ENCODE results near the gene BRD3. TPM values are rescaled to one million over a fixed set of nuclear protein-coding genes. Genes with fewer than 3 reads are reported as not detected.

BRD3 gene
- total RNA-seq, 4 donors from 2014 or later: 10.8 to 21.5 (median 16.5) TPM

DNA sequence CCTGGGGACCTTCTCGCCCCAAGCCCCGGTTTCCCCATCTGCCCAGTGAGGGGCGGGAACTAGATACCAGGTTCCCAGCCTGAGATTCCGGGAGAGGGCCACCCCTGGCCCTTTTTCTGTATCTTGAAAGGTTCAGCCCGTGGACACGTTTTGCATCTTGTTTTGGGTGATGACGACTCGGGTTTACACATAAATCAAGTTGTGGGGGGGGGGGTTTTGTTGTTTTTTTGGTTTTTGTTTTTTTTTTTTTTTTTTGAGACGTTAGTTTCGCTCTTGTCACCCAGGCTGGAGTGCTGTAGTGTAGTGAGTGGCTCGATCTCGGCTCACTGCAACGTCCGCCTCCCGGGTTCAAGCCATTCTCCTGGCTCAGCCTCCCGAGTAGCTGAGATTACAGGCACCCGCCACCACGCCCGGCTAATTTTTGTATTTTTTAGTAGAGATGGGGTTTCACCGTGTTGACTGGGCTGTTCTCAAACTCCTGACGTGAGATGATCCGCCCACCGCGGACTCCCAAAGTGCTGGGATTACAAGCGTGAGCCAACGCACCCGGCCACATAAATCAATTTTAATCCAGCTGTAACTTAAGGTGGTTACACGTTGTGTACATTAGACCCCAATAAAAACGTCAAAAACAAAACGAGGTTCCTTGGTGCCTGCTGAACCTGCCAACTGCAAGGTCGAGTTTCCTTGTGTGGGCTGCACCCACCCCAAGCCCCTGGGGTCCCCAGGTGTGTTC is 1.1 kb upstream of the BRD3 start:
- Histone ChIP-seq H3K27ac (peak overlapping the region; percentile 89 to 99 (median 98)), H3K4me1 (peaks cover 28 to 31% of the 10 kb centered on the region in 2 donors), H3K4me3 (peak overlapping the region; percentile 60 to 89 (median 74)), H3K9me3 (no peaks in the 10 kb centered on the region), H3K27me3 (no peaks in the 10 kb centered on the region), H3K36me3 (no peaks in the 10 kb centered on the region)
- intact Hi-C loops (cut with DNase I; ENCODE audit: low total_unique reads) (loop anchor here (1.0 to 5.0 kb wide), 4 partner anchors 44 to 1893 kb away; partner anchors contain the start of genes BRD3OS, RXRA and UBAC1), in situ Hi-C loops (cut with MboI; ENCODE audit: low sequenced_read_pairs in 4 of 4) (no loop called here)
- TF ChIP-seq POLR2A (IDR thresholded peaks at IDR 0.05): peak in 1 of 2 donors; percentile 26
- TF ChIP-seq, protein P1, sequence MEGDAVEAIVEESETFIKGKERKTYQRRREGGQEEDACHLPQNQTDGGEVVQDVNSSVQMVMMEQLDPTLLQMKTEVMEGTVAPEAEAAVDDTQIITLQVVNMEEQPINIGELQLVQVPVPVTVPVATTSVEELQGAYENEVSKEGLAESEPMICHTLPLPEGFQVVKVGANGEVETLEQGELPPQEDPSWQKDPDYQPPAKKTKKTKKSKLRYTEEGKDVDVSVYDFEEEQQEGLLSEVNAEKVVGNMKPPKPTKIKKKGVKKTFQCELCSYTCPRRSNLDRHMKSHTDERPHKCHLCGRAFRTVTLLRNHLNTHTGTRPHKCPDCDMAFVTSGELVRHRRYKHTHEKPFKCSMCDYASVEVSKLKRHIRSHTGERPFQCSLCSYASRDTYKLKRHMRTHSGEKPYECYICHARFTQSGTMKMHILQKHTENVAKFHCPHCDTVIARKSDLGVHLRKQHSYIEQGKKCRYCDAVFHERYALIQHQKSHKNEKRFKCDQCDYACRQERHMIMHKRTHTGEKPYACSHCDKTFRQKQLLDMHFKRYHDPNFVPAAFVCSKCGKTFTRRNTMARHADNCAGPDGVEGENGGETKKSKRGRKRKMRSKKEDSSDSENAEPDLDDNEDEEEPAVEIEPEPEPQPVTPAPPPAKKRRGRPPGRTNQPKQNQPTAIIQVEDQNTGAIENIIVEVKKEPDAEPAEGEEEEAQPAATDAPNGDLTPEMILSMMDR (IDR thresholded peaks at IDR 0.05 in 4 of 5, conservative IDR thresholded peaks at IDR 0.05 in 1 of 5): no peak
- ATAC-seq: peak; percentile 7 to 18
- DNase-seq: no peak

DNA sequence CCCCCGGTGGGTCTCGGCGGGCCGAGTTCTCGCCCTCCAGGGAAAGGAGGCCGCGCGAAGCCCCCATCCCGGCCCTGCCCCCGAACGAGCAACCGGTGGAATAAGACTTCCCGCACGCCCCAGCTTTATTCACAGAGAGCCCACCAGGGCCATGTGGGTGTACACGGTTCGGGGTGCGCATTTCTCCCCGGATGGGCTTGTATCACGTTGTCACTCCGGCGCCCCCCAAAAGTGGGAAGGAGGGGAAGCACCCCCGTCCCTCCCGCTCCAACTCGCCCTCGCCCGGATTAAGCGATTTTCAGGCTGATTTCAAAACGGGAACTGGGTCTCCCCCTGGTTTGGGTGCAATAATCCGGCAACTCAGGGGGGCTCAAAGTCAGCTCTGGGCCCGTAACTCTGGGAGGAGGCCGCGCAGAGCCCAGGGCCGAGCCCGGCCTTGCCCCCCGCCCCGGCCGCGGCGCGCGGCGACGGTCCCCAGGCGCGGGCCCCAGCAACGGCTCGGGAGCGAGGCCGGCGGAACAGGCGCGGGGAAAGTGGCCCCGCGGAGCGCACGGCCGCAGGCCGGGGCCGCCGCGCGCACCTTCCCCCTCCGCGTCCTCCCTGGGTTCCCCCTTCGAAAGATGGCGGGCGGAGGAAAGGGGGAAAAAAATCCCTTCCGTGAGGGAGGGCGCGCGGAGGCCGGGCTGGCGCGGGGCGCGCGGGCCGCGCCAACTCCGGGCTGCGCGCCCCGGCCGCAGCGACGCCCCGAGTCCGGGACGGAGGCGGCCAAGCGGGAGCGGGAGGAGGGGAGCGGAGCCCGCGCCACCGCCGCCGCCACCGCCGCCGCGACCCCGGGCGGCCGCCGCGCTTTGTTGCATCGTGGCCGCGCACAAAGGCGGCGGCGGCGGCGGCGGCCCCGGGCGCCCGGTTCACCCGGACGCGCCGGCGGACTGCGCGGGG is 644 bp downstream of the BRD3 start:
- H3K27me3 ChIP-seq: no peaks in the 10 kb centered on the region
- H3K4me3 ChIP-seq: peak overlapping the region; percentile 60 to 78 (median 72)
- H3K9me3 ChIP-seq: no peaks in the 10 kb centered on the region
- in situ Hi-C loops (cut with MboI; ENCODE audit: low sequenced_read_pairs in 4 of 4): no loop called here
- intact Hi-C loops (cut with DNase I; ENCODE audit: low total_unique reads): loop anchor here (2.0 to 5.0 kb wide), 3 partner anchors 18 to 1895 kb away; partner anchors contain the start of genes RXRA and UBAC1
- H3K27ac ChIP-seq: peak overlapping the region; percentile 77 to 84 (median 82)
- ATAC-seq: peak; percentile 40 to 45
- no peak for TF ChIP-seq POLR2A (IDR thresholded peaks at IDR 0.05)
- TF ChIP-seq, protein P1 (IDR thresholded peaks at IDR 0.05 in 4 of 5, conservative IDR thresholded peaks at IDR 0.05 in 1 of 5): no peak
- DNase-seq: peak in 1 of 2 donors; percentile 18
- no peaks in the 10 kb centered on the region for H3K36me3 ChIP-seq
- peaks cover 45 to 48% of the 10 kb centered on the region in 2 donors for H3K4me1 ChIP-seq

DNA sequence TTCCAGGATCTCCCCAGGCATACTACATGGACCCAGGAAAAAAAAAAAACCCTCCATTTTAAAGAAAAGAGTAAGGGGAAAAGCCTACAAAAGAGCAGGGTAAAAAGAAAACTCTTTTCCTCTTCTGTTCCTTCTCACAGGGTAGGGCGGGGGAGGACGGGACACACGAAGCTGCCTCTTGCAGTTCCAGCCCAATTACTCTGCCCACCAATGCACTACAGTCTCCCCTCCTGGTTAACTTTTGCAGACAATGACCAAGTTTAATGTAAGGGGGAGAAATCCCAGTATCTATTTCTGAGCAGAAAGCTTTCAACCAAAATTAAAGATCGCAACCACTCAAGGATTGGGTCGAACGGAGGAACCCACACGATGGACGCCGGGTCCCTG is 1.3 kb downstream of the BRD3 start:
- Histone ChIP-seq H3K27me3 (no peaks in the 10 kb centered on the region), H3K9me3 (no peaks in the 10 kb centered on the region), H3K27ac (peak overlapping the region; percentile 77 to 84 (median 82)), H3K4me3 (peak overlapping the region; percentile 60 to 78 (median 72)), H3K4me1 (peaks cover 52 to 55% of the 10 kb centered on the region in 2 donors), H3K36me3 (no peaks in the 10 kb centered on the region)
- TF ChIP-seq, protein P1 (IDR thresholded peaks at IDR 0.05 in 4 of 5, conservative IDR thresholded peaks at IDR 0.05 in 1 of 5): no peak
- TF ChIP-seq POLR2A (IDR thresholded peaks at IDR 0.05): no peak
- ATAC-seq (no peak), DNase-seq (no peak)
- intact Hi-C loops (cut with DNase I; ENCODE audit: low total_unique reads): loop anchor here (2.0 to 5.0 kb wide), 3 partner anchors 18 to 1896 kb away; partner anchors contain the start of genes RXRA and UBAC1
- in situ Hi-C loops (cut with MboI; ENCODE audit: low sequenced_read_pairs in 4 of 4): no loop called here

DNA sequence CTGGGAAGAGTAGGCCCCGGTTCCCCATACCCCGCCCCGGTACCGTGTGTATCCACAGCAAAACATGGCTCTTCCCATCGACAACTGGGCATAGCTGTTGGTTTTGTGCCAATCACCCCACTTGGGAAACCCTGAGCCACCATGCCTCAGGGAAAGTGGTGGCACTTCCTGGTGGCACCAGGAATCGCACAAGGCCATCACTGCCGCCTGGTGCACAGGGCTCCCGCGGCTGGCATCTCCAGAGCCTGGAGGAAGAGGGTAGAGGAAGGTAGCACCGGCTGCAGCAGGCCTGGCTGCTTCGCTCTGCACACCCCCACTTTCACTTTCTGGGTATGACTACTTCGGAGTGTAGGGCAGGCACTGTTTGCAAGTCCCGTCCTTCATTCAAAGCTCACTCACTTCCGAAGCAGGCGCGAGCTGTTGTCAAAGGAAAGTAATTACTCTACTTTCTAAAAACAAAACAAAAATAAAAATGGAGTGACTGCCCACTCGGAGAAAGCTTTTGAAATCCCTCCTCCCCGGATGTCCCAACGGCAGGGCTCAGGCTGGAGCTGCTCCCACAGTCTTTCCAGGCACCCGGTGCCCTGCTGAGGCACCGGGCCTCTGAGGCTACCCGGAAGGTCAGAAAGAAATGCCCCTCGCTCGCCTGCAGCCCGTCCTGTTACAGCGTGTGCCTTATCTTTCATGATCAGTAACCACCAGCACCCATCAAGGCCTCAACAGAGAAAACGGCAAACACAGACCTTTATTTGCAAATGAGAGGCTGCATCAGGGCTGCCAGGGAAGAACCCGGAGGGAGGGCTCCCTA is 2.0 kb downstream of the BRD3 start:
- peak in 1 of 2 donors; percentile 28 for DNase-seq
- ATAC-seq: no peak
- peak overlapping the region; percentile 77 to 84 (median 82) for H3K27ac ChIP-seq

More for the DNA sequence above, 2.0 kb downstream of the BRD3 start:
- intact Hi-C loops (cut with DNase I; ENCODE audit: low total_unique reads): loop anchor here (2.0 to 5.0 kb wide), 3 partner anchors 17 to 1896 kb away; partner anchors contain the start of genes RXRA and UBAC1
- TF ChIP-seq, protein P1 (IDR thresholded peaks at IDR 0.05 in 4 of 5, conservative IDR thresholded peaks at IDR 0.05 in 1 of 5): no peak
- TF ChIP-seq POLR2A (IDR thresholded peaks at IDR 0.05): peak in 1 of 2 donors; percentile 25
- no peaks in the 10 kb centered on the region for H3K36me3 ChIP-seq
- peaks cover 59 to 62% of the 10 kb centered on the region in 2 donors for H3K4me1 ChIP-seq
- in situ Hi-C loops (cut with MboI; ENCODE audit: low sequenced_read_pairs in 4 of 4): no loop called here
- H3K4me3 ChIP-seq: peak overlapping the region; percentile 60 to 78 (median 72)
- H3K9me3 ChIP-seq: no peaks in the 10 kb centered on the region
- H3K27me3 ChIP-seq: no peaks in the 10 kb centered on the region
